Gastrocnemius medialis (tissue), 4 donors: ENCODE measurements around the gene TINCR. TPM values are rescaled to one million over a fixed set of nuclear protein-coding genes. Genes with fewer than 3 reads are reported as not detected.

ENCODE experiments used
- ATAC-seq, 2 donors: fragments of 150-250 bp; one replicate each; pipeline ENCODE4 v1.9.1; 2016
- DNase-seq, 2 donors: peaks; one replicate each; pipeline ENCODE4 v3.0.0-alpha.2; 2019
- H3K27ac ChIP-seq, 4 donors: fragments of 200-600 bp; sonication (generic); 1 replicate in 1 of 4; 2 replicates in 3 of 4; pipeline ENCODE4 v1.5.1; 2016 to 2018; ENCODE audit warnings: mild to moderate bottlenecking in 2 of 4, moderate library complexity in 1 of 4
- H3K27me3 ChIP-seq, 3 donors: fragments of 200-600 bp; sonication (generic) in 2 of 3; 1 replicate in 1 of 3; 2 replicates in 2 of 3; pipeline versions ENCODE4 v1.5.1 to v1.6.0; 2016 to 2019; ENCODE audit warnings: mild to moderate bottlenecking in 1 of 3, moderate library complexity in 1 of 3
- H3K36me3 ChIP-seq, 2 donors: fragments of 200-600 bp; sonication (generic) in 1 of 2; one replicate each; pipeline ENCODE4 v1.5.1; 2017 to 2018
- H3K4me1 ChIP-seq, 2 donors: fragments of 200-600 bp; sonication (generic) in 1 of 2; one replicate each; pipeline ENCODE4 v1.5.1; 2016 to 2017; ENCODE audit warnings: mild to moderate bottlenecking in 2 of 2
- H3K4me3 ChIP-seq, 4 donors: fragments of 200-600 bp; sonication (generic) in 3 of 4; 1 replicate in 1 of 4; 2 replicates in 3 of 4; pipeline ENCODE4 v1.5.1; 2016 to 2019; ENCODE audit warnings: mild to moderate bottlenecking in 2 of 4
- H3K9me3 ChIP-seq, 3 donors: fragments of 200-600 bp; sonication (generic) in 2 of 3; 1 replicate in 1 of 3; 2 replicates in 2 of 3; pipeline ENCODE4 v1.5.1; 2016 to 2019
- POLR2A ChIP-seq, 2 donors: fragments of 450-650 bp; IDR thresholded peaks; one replicate each; pipeline ENCODE4 v1.6.1; 2017; ENCODE audit warnings: antibody characterized with exemption in 2 of 2, mild to moderate bottlenecking in 2 of 2, moderate library complexity in 2 of 2
- in situ Hi-C, 4 donors: fragments of 200-750 bp; cut with MboI; loops; one replicate each; pipeline versions ENCODE4 v1.15.0 to v1.8.0; 2017; ENCODE audit warnings: low sequenced_read_pairs in 4 of 4
- intact Hi-C: fragments of 100-400 bp; cut with DNase I; formaldehyde crosslinking; loops from one replicate; pipeline ENCODE4 v1.15.1; 2023; ENCODE audit warnings: low total_unique reads
- total RNA-seq, 4 donors: library from RNA; depleted of rRNA; stranded (reverse); fragments of >200 nt; gene quantifications; one replicate each; pipeline versions ENCODE4 v1.1.0 to v1.2.3, GENCODE V29; 2016
- TF ChIP-seq, protein P1 (sequence below), 5 experiments: fragments of 450-650 bp in 3 of 5; fragments of 200-600 bp in 2 of 5; sonication (generic) in 2 of 5; IDR thresholded peaks in 4 of 5; conservative IDR thresholded peaks in 1 of 5; 1 replicate in 4 of 5; 2 replicates in 1 of 5; pipeline ENCODE4 v1.5.1; 2016 to 2019; ENCODE audit warnings: antibody characterized with exemption in 5 of 5, mild to moderate bottlenecking in 3 of 5, moderate library complexity in 3 of 5

The TINCR gene
- total RNA-seq, 4 donors from 2014 or later = 0.10 TPM; not detected in 3

DNA sequence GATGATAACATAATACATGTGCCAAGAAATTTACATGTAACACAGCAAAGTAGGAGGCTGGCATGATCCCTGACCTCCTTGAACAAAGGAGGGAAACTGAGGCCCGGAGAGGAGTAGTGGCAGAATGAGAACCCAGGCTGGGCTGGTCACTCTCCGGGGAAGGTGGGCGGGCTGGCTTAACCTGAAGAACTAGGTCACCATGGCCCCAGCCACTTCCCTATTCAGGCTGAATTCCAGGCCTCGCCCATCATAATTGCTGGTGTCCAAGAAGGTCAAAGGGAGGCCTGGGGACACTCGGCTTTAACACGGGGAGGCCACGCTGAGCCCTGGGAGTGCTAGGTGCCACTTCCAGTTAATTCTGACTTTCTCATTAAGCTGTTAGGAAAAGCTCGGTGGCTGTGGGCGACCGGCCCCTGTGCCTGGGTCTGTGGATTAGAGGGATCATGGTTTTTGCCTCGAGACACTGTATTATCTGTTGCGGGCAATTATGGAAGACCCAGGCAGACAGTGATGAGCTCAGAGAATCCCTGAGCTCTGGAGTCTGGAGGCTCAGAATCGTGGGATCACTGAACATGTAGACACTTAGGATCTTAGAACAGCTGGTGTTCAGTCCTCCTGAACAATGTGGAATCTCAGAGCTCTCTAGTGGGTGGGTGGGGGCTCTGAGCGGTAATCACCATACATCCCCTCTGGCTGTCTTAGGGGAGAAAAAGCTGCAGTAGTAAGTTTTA, 5.0 kb upstream of the TINCR start:
- in situ Hi-C loops (no loop called here), intact Hi-C loops (no loop called here)
- H3K4me1 ChIP-seq = no peaks in the 10 kb centered on the region
- no peak for TF ChIP-seq POLR2A (IDR thresholded peaks at IDR 0.05)
- TF ChIP-seq, protein P1, sequence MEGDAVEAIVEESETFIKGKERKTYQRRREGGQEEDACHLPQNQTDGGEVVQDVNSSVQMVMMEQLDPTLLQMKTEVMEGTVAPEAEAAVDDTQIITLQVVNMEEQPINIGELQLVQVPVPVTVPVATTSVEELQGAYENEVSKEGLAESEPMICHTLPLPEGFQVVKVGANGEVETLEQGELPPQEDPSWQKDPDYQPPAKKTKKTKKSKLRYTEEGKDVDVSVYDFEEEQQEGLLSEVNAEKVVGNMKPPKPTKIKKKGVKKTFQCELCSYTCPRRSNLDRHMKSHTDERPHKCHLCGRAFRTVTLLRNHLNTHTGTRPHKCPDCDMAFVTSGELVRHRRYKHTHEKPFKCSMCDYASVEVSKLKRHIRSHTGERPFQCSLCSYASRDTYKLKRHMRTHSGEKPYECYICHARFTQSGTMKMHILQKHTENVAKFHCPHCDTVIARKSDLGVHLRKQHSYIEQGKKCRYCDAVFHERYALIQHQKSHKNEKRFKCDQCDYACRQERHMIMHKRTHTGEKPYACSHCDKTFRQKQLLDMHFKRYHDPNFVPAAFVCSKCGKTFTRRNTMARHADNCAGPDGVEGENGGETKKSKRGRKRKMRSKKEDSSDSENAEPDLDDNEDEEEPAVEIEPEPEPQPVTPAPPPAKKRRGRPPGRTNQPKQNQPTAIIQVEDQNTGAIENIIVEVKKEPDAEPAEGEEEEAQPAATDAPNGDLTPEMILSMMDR (IDR thresholded peaks at IDR 0.05 in 4 of 5, conservative IDR thresholded peaks at IDR 0.05 in 1 of 5) = no peak
- DNase-seq (no peak), ATAC-seq (no peak)
- H3K27ac ChIP-seq = no peak overlapping the region
- peaks cover 7 to 12% (median 9%) of the 10 kb centered on the region in 3 donors for H3K27me3 ChIP-seq
- no peaks in the 10 kb centered on the region for H3K36me3 ChIP-seq
- no peaks in the 10 kb centered on the region for H3K9me3 ChIP-seq
- no peak overlapping the region for H3K4me3 ChIP-seq

DNA sequence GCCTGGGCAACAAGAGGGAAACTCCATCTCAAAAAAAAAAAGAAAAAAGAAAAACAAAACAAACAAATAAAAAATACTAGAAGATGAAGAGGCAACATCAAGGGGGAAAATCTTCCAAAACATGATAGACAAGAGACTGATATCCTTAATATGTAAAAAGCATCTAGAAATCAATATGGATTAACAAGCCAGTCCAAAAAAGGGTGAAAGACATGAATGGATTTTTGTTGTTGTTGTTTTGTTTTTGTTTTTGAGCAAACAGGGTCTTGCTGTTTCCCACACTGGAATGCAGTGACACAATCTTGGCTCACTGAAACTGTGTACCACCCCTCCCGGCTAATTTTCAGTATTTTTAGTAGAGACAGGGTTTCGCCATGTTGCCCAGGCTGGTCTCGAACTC, 4.0 kb upstream of the TINCR start:
- DNase-seq (no peak), ATAC-seq (no peak)
- peaks cover 15 to 20% (median 16%) of the 10 kb centered on the region in 3 donors for H3K27me3 ChIP-seq
- H3K9me3 ChIP-seq = no peaks in the 10 kb centered on the region
- no peaks in the 10 kb centered on the region for H3K36me3 ChIP-seq
- intact Hi-C loops (no loop called here), in situ Hi-C loops (no loop called here)
- no peaks in the 10 kb centered on the region for H3K4me1 ChIP-seq
- H3K4me3 ChIP-seq = no peak overlapping the region
- no peak overlapping the region for H3K27ac ChIP-seq
- TF ChIP-seq POLR2A (IDR thresholded peaks at IDR 0.05) = no peak
- TF ChIP-seq, protein P1 (IDR thresholded peaks at IDR 0.05 in 4 of 5, conservative IDR thresholded peaks at IDR 0.05 in 1 of 5) = no peak

DNA sequence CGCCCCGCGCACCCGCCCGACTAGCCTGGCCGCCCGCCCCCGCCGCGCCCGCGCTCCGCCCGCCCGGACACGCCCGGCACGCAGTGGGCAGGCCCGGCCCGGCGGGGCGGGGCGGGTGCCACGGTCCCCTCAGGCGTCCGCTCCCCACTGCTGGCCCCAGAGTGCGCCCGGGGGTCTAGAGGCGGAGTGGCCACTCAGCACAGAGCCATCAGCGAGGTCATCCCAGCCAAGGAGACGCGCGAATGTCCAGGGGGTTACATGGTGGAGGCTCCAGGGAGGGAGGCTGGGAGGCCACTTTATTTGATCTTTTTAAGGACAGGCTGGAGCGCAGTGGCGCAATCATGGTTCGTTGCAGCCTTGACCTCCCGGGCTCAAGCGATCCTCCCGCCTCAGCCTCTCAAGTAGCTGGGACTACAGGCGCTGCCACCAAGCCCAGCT, 236 bp upstream of the TINCR start:
- intact Hi-C loops = no loop called here
- no peaks in the 10 kb centered on the region for H3K4me1 ChIP-seq
- peaks cover 35 to 50% (median 43%) of the 10 kb centered on the region in 3 donors for H3K27me3 ChIP-seq
- ATAC-seq = no peak
- no peaks in the 10 kb centered on the region for H3K36me3 ChIP-seq
- no peak for TF ChIP-seq POLR2A (IDR thresholded peaks at IDR 0.05)
- TF ChIP-seq, protein P1 (IDR thresholded peaks at IDR 0.05 in 4 of 5, conservative IDR thresholded peaks at IDR 0.05 in 1 of 5) = no peak
- H3K27ac ChIP-seq = no peak overlapping the region
- no peak for DNase-seq
- no peak overlapping the region for H3K4me3 ChIP-seq
- no peaks in the 10 kb centered on the region for H3K9me3 ChIP-seq
- in situ Hi-C loops = no loop called here

DNA sequence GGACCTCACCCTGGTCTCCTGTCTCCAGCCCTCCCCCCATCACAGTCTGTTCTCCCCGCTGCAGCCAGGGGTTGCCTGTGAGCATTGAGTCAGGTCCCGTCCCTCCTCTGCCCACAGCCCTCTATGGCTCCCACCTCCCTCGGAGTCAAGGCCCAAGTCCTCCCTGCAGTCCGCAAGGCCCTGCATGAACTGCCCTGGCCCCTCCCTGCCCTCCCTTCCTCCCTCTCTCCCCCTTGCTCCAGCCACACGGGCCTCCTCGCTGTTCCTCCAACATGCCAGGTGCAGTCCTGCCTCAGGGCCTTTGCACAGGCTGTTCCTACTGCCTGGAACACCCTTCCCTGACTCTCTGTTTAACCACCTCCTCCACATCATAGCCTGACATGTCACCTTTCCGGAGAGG, 2.8 kb downstream of the TINCR start:
- in situ Hi-C loops (no loop called here), intact Hi-C loops (no loop called here)
- H3K27me3 ChIP-seq = peaks cover 64 to 78% (median 66%) of the 10 kb centered on the region in 3 donors

More for the DNA sequence above, 2.8 kb downstream of the TINCR start:
- no peak overlapping the region for H3K4me3 ChIP-seq
- H3K4me1 ChIP-seq = no peaks in the 10 kb centered on the region
- H3K27ac ChIP-seq = no peak overlapping the region
- H3K9me3 ChIP-seq = peaks cover 0 to 4% (median 0%) of the 10 kb centered on the region in 3 donors
- TF ChIP-seq, protein P1 (IDR thresholded peaks at IDR 0.05 in 4 of 5, conservative IDR thresholded peaks at IDR 0.05 in 1 of 5) = no peak
- TF ChIP-seq POLR2A (IDR thresholded peaks at IDR 0.05) = no peak
- ATAC-seq (no peak), DNase-seq (no peak)
- H3K36me3 ChIP-seq = no peaks in the 10 kb centered on the region
